ENCODE measurements around the gene ZNF700.

The ZNF700 gene

DNA sequence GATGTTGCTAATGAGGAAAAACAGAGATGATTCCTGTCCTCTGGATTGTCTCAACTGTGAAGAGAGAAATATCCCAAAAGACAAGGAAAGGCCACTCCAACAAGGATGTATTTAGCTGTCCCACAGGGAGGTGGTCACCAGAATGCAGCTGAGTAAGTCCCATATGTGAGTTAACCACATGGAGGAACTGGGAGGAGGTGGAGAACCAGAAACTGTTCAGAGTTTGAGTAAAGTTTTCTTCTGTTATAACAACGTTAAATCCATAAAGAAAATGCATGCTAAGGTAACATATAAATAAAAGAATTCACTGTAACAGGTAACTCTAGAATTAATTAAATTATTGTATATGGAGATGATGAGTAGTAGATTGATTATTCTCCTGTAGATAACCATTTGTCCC, 45.3 kb downstream of the ZNF700 start:
- Histone ChIP-seq H3K4me2 (ENCODE audit: low read length, poor library complexity, severe bottlenecking) (no peak overlapping the region), H3K36me3 (ENCODE audit: control insufficient read depth in 1 of 2, insufficient read depth in 2 of 2, low read depth in 1 of 2, low read length in 2 of 2) (peaks cover 0 to 4% of the 10 kb centered on the region in 2 experiments), H3K14ac (ENCODE audit: low read length in 2 of 2) (no peak overlapping the region), H4K91ac (ENCODE audit: low read length) (no peak overlapping the region), H3K79me1 (replicated peaks; ENCODE audit: low read length, poor library complexity, severe bottlenecking) (no peaks in the 10 kb centered on the region), H2AK5ac (ENCODE audit: low read length, severe bottlenecking) (no peak overlapping the region), H3K23ac (ENCODE audit: low read length in 2 of 2) (no peak overlapping the region), H3K27ac (ENCODE audit: low read length, poor library complexity, severe bottlenecking) (no peak overlapping the region), H3K4me1 (ENCODE audit: control insufficient read depth, insufficient read depth, low read depth, low read length) (no peaks in the 10 kb centered on the region), H2BK15ac (ENCODE audit: low read depth, poor library complexity, severe bottlenecking) (no peak overlapping the region), H3K4me3 (ENCODE audit: insufficient read depth in 1 of 2, low read depth in 1 of 2, low read length in 2 of 2) (no peak overlapping the region), H2BK5ac (ENCODE audit: low read depth, low read length, poor library complexity, severe bottlenecking) (no peak overlapping the region), H3K18ac (ENCODE audit: low read depth in 1 of 2, low read length in 2 of 2) (no peak overlapping the region), H2AFZ (ENCODE audit: low read depth, low read length) (no peak overlapping the region), H2BK12ac (ENCODE audit: low read length in 2 of 2) (no peak overlapping the region), H3K27me3 (ENCODE audit: control insufficient read depth in 1 of 2, insufficient read depth in 1 of 2, low read length in 2 of 2) (no peaks in the 10 kb centered on the region), H2BK120ac (ENCODE audit: low read depth, low read length) (no peak overlapping the region), H3K9me3 (ENCODE audit: control insufficient read depth, low read length) (peaks cover 31% of the 10 kb centered on the region), H3K9ac (ENCODE audit: low read length) (no peak overlapping the region), H4K8ac (ENCODE audit: low read length) (no peak overlapping the region), H3K4ac (ENCODE audit: low read depth in 1 of 2, low read length in 2 of 2) (no peak overlapping the region)
- no peak for DNase-seq
- WGBS, result no CpG with 5 or more reads among the region's 1 CpG

DNA sequence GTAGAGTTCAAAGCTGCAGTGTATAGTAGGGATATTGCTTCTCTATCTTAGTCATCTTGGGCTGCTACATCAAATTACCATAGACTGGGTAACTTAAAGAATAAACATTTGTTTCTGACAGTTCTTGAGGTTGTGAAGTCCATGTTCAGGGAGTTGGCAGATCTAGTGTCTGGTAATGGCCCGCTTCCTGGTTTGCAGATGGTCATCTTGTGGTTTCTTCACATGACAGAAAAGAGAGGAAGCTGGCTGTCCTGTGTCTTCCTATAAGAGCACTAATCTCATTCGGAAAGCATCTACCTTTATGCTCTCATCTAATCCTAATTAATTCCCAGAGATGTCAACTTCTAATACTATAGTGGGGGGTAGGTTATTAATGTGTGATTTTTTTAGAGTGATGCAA, 46.1 kb downstream of the ZNF700 start:
- no peak overlapping the region for H3K4me3 ChIP-seq (ENCODE audit: insufficient read depth in 1 of 2, low read depth in 1 of 2, low read length in 2 of 2)
- WGBS, result 71% methylated on average over 1 of the region's 2 CpGs

GRCh38 chr19:11973019-11973810, 48.3 kb downstream of the ZNF700 start:
- no peak overlapping the region for H3K14ac ChIP-seq (ENCODE audit: low read length in 2 of 2)
- H4K8ac ChIP-seq (ENCODE audit: low read length), result no peak overlapping the region
- H3K9ac ChIP-seq (ENCODE audit: low read length), result no peak overlapping the region
- H2BK120ac ChIP-seq (ENCODE audit: low read depth, low read length), result no peak overlapping the region
- no peaks in the 10 kb centered on the region for H3K79me1 ChIP-seq (replicated peaks; ENCODE audit: low read length, poor library complexity, severe bottlenecking)
- H2AK5ac ChIP-seq (ENCODE audit: low read length, severe bottlenecking), result no peak overlapping the region
- H2BK15ac ChIP-seq (ENCODE audit: low read depth, poor library complexity, severe bottlenecking), result no peak overlapping the region
- H3K4me3 ChIP-seq (ENCODE audit: insufficient read depth in 1 of 2, low read depth in 1 of 2, low read length in 2 of 2), result no peak overlapping the region
- no peaks in the 10 kb centered on the region for H3K27me3 ChIP-seq (ENCODE audit: control insufficient read depth in 1 of 2, insufficient read depth in 1 of 2, low read length in 2 of 2)
- H2BK5ac ChIP-seq (ENCODE audit: low read depth, low read length, poor library complexity, severe bottlenecking), result no peak overlapping the region
- H3K18ac ChIP-seq (ENCODE audit: low read depth in 1 of 2, low read length in 2 of 2), result no peak overlapping the region
- H3K36me3 ChIP-seq (ENCODE audit: control insufficient read depth in 1 of 2, insufficient read depth in 2 of 2, low read depth in 1 of 2, low read length in 2 of 2), result peaks cover 2 to 17% of the 10 kb centered on the region in 2 experiments
- no peak overlapping the region for H3K4me2 ChIP-seq (ENCODE audit: low read length, poor library complexity, severe bottlenecking)
- H4K91ac ChIP-seq (ENCODE audit: low read length), result no peak overlapping the region
- H2AFZ ChIP-seq (ENCODE audit: low read depth, low read length), result no peak overlapping the region
- H3K23ac ChIP-seq (ENCODE audit: low read length in 2 of 2), result no peak overlapping the region
- no peak overlapping the region for H3K27ac ChIP-seq (ENCODE audit: low read length, poor library complexity, severe bottlenecking)
- 67% methylated on average over 3 of the region's 5 CpGs for WGBS
- no peak overlapping the region for H3K4ac ChIP-seq (ENCODE audit: low read depth in 1 of 2, low read length in 2 of 2)
- H3K9me3 ChIP-seq (ENCODE audit: control insufficient read depth, low read length), result peaks cover 56% of the 10 kb centered on the region
- no peak for DNase-seq
- H2BK12ac ChIP-seq (ENCODE audit: low read length in 2 of 2), result no peak overlapping the region
- no peaks in the 10 kb centered on the region for H3K4me1 ChIP-seq (ENCODE audit: control insufficient read depth, insufficient read depth, low read depth, low read length)

More for the DNA sequence above, 46.1 kb downstream of the ZNF700 start:
- H2BK120ac ChIP-seq (ENCODE audit: low read depth, low read length), result no peak overlapping the region
- no peaks in the 10 kb centered on the region for H3K27me3 ChIP-seq (ENCODE audit: control insufficient read depth in 1 of 2, insufficient read depth in 1 of 2, low read length in 2 of 2)
- no peak overlapping the region for H4K91ac ChIP-seq (ENCODE audit: low read length)
- H3K27ac ChIP-seq (ENCODE audit: low read length, poor library complexity, severe bottlenecking), result no peak overlapping the region
- DNase-seq, result no peak
- H3K9ac ChIP-seq (ENCODE audit: low read length), result no peak overlapping the region
- no peak overlapping the region for H4K8ac ChIP-seq (ENCODE audit: low read length)
- no peak overlapping the region for H3K14ac ChIP-seq (ENCODE audit: low read length in 2 of 2)
- H2BK15ac ChIP-seq (ENCODE audit: low read depth, poor library complexity, severe bottlenecking), result no peak overlapping the region
- H3K36me3 ChIP-seq (ENCODE audit: control insufficient read depth in 1 of 2, insufficient read depth in 2 of 2, low read depth in 1 of 2, low read length in 2 of 2), result peaks cover 0 to 4% of the 10 kb centered on the region in 2 experiments
- H3K4me2 ChIP-seq (ENCODE audit: low read length, poor library complexity, severe bottlenecking), result no peak overlapping the region
- peaks cover 37% of the 10 kb centered on the region for H3K9me3 ChIP-seq (ENCODE audit: control insufficient read depth, low read length)
- H2BK5ac ChIP-seq (ENCODE audit: low read depth, low read length, poor library complexity, severe bottlenecking), result no peak overlapping the region
- no peak overlapping the region for H3K18ac ChIP-seq (ENCODE audit: low read depth in 1 of 2, low read length in 2 of 2)
- H2AK5ac ChIP-seq (ENCODE audit: low read length, severe bottlenecking), result no peak overlapping the region
- H3K23ac ChIP-seq (ENCODE audit: low read length in 2 of 2), result no peak overlapping the region
- H3K79me1 ChIP-seq (replicated peaks; ENCODE audit: low read length, poor library complexity, severe bottlenecking), result no peaks in the 10 kb centered on the region
- H3K4me1 ChIP-seq (ENCODE audit: control insufficient read depth, insufficient read depth, low read depth, low read length), result no peaks in the 10 kb centered on the region
- H2AFZ ChIP-seq (ENCODE audit: low read depth, low read length), result no peak overlapping the region
- H3K4ac ChIP-seq (ENCODE audit: low read depth in 1 of 2, low read length in 2 of 2), result no peak overlapping the region
- no peak overlapping the region for H2BK12ac ChIP-seq (ENCODE audit: low read length in 2 of 2)

DNA sequence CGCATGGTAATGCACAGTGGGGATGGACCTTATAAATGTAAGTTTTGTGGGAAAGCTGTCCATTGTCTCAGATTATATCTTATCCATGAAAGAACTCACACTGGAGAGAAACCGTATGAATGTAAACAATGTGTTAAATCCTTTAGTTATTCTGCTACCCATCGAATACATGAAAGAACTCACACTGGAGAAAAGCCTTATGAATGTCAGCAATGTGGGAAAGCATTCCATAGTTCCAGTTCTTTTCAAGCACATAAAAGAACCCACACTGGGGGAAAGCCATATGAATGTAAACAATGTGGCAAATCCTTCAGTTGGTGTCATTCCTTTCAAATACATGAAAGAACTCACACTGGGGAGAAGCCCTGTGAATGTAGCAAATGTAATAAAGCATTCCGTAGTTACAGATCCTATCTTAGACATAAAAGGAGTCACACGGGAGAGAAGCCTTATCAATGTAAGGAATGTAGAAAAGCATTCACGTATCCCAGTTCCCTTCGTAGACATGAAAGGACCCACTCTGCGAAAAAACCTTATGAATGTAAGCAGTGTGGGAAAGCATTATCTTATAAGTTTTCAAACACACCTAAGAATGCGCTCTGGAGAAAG, 53.7 kb downstream of the ZNF700 start:
- Histone ChIP-seq H2BK5ac (ENCODE audit: low read depth, low read length, poor library complexity, severe bottlenecking) (no peak overlapping the region), H4K91ac (ENCODE audit: low read length) (no peak overlapping the region), H3K79me1 (replicated peaks; ENCODE audit: low read length, poor library complexity, severe bottlenecking) (no peaks in the 10 kb centered on the region)

More for the DNA sequence above, 53.7 kb downstream of the ZNF700 start:
- 93% methylated on average over 6 of the region's 9 CpGs for WGBS
- no peak overlapping the region for H3K4me2 ChIP-seq (ENCODE audit: low read length, poor library complexity, severe bottlenecking)
- no peak overlapping the region for H3K18ac ChIP-seq (ENCODE audit: low read depth in 1 of 2, low read length in 2 of 2)
- no peak overlapping the region for H2AK5ac ChIP-seq (ENCODE audit: low read length, severe bottlenecking)
- no peak overlapping the region for H2BK12ac ChIP-seq (ENCODE audit: low read length in 2 of 2)
- no peak for DNase-seq
- no peak overlapping the region for H3K4ac ChIP-seq (ENCODE audit: low read depth in 1 of 2, low read length in 2 of 2)
- peaks cover 83% of the 10 kb centered on the region for H3K9me3 ChIP-seq (ENCODE audit: control insufficient read depth, low read length)
- no peaks in the 10 kb centered on the region for H3K4me1 ChIP-seq (ENCODE audit: control insufficient read depth, insufficient read depth, low read depth, low read length)
- H3K4me3 ChIP-seq (ENCODE audit: insufficient read depth in 1 of 2, low read depth in 1 of 2, low read length in 2 of 2), result peak overlapping the region in 1 of 2 experiments; percentile 60
- peaks cover 2 to 28% of the 10 kb centered on the region in 2 experiments for H3K36me3 ChIP-seq (ENCODE audit: control insufficient read depth in 1 of 2, insufficient read depth in 2 of 2, low read depth in 1 of 2, low read length in 2 of 2)
- H3K9ac ChIP-seq (ENCODE audit: low read length), result no peak overlapping the region
- no peak overlapping the region for H3K23ac ChIP-seq (ENCODE audit: low read length in 2 of 2)
- H2BK15ac ChIP-seq (ENCODE audit: low read depth, poor library complexity, severe bottlenecking), result no peak overlapping the region
- H3K27ac ChIP-seq (ENCODE audit: low read length, poor library complexity, severe bottlenecking), result no peak overlapping the region
- H2BK120ac ChIP-seq (ENCODE audit: low read depth, low read length), result no peak overlapping the region
- H2AFZ ChIP-seq (ENCODE audit: low read depth, low read length), result no peak overlapping the region
- no peak overlapping the region for H3K14ac ChIP-seq (ENCODE audit: low read length in 2 of 2)
- no peak overlapping the region for H4K8ac ChIP-seq (ENCODE audit: low read length)
- no peaks in the 10 kb centered on the region for H3K27me3 ChIP-seq (ENCODE audit: control insufficient read depth in 1 of 2, insufficient read depth in 1 of 2, low read length in 2 of 2)
